Left cardiac atrium (tissue), 4 donors: Measurements from ENCODE around the gene CTSS. TPM values are rescaled to one million over a fixed set of nuclear protein-coding genes. Genes with fewer than 3 reads are reported as not detected.
"Not testable (repeated sequence)": the region's sequence is repeated elsewhere in the genome, so short reads cannot be mapped to it uniquely, and the experiment has no call there.

ENCODE experiments used
- ATAC-seq, 2 donors: fragments of 200-7000 bp; cut with Tn5 transposase; one replicate each; pipeline ENCODE4 v1.9.1; 2020; ENCODE audit warnings: mild to moderate bottlenecking in 2 of 2, moderate library complexity in 2 of 2
- DNase-seq: peaks from one replicate; pipeline ENCODE4 v3.0.0-alpha.2; 2020
- intact Hi-C, 2 donors: fragments of 100-400 bp; cut with DNase I; formaldehyde crosslinking; loops; one replicate each; pipeline versions ENCODE4 v1.14.1 to v1.15.1; 2022 to 2023
- long read RNA-seq: library from polyadenylated mRNA; unstranded; transcript quantifications from one replicate; pipeline ENCODE4 v2.0.0, GENCODE V29; 2021
- total RNA-seq, 2 donors: library from RNA; stranded (reverse); fragmentation: NEBNext Ultra II Directional; extraction: Animal tissue kit (Norgen Biotek cat#: 25700); gene quantifications; one replicate each; pipeline ENCODE4 v1.2.1, GENCODE V29; 2021
- donor health status: DM: no; HTN: yes; CAD: no.
- donor health status: DM: no; HTN: yes; CAD: no; lungs with severe emphysema.
- donor health status: DM: yes; HTN: yes; CAD: no.
- donor health status: Dilated cardiomyopathy.

CTSS gene
- 10 to 100 TPM; 42.2 to 77.4 TPM for total RNA-seq
- long read RNA-seq, full-length matches to known transcripts, result 19 of 23 reads
- long read RNA-seq, partial matches to known transcripts, result 0 of 23 reads
- long read RNA-seq, other reads (novel, unspliced or antisense), result 4 of 23 reads

- no peak for DNase-seq
- ATAC-seq, result peak; percentile 47 to 72
- intact Hi-C loops, result no loop called here
These were observed at the start of gene CTSS for GRCh38 chr1:150765296-150765976. TSS of gene CTSS (minus strand) at chr1:150765778. CDS start at chr1:150764763, 1,015 bp downstream.

GRCh38 chr1:150813028-150813707, 47.6 kb upstream of the CTSS start:
- DNase-seq (peak; percentile 47), ATAC-seq (peak; percentile 71 to 80)
- intact Hi-C loops, result loop anchor here in 1 of 2 donors (10.0 kb wide), 1 partner anchor 248 kb away; no protein-coding TSS in a partner anchor

DNA sequence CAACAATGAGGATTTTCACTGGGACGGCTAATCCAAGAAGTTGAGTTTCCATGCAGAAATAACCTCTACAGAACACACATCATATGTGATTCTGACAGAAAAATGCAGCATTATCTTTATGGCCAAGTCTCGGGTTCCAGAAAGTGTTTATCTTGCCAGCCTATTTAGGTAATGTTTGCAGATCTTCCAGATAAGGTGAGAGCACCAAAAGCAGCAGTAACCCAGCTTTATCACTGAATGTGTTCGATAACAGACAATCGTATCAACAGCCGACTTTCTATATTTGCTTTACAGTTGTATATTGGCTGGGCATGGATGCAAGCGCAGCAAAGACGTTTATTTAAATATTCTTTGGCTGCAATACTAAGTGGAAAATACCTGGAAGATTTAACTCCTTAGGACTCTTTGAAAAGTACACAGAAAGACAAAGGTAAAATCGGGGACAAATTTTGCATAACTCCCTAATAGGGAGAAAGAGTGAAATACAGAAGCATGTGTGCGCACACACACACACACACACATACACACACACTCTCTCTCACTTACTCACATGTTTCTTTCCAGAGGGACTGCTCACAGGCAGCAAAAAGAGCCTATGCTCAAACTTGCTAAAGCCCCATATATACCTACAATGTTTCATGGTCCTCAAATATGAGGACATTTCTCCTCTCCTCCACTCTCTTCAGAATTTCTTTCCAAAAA, 45.5 kb upstream of the CTSS start:
- ATAC-seq, result no peak
- intact Hi-C loops, result loop anchor here in 1 of 2 donors (10.0 kb wide), 1 partner anchor 246 kb away; no protein-coding TSS in a partner anchor
- no peak for DNase-seq

DNA sequence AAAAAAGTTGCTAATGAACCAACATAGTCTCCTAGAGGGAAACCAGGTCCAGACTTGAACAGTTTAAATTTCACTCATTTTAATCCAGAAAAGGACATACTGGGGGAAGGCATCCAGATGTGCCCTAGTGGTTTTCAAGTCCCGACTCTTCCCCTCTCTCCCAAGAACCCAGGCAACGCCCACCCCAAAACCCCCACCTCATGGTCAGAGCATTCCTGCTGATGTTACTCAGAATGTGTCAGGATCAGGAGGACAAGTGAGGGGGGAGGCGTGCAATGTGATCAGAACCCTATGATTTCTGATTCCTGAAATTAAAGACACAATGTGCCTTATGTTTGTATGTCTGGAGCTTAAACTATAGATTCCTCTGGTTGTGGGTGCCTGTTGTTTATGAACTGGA, 44.1 kb upstream of the CTSS start:
- DNase-seq (no peak), ATAC-seq (no peak)
- intact Hi-C loops, result loop anchor here in 1 of 2 donors (10.0 kb wide), 1 partner anchor 245 kb away; no protein-coding TSS in a partner anchor

DNA sequence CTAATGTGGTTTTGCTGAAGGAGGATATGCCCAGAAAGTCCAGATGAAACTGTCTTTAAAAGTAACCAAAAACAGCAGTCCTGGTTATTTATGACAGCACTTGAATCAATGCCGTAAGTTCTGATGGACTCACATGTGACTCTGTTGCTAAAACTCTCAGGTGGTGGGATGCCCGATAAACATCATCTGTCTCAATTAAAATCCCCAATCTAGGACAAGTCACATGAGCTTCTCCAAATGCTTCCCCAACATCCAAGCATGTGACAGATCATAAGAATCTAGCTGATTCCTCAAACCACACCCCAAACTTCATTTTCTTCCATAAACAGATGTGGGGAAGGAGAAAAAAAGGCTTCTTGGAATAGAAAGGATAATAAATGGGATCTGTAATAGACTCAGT, 43.3 kb upstream of the CTSS start:
- intact Hi-C loops, result no loop called here
- ATAC-seq, result no peak
- no peak for DNase-seq

DNA sequence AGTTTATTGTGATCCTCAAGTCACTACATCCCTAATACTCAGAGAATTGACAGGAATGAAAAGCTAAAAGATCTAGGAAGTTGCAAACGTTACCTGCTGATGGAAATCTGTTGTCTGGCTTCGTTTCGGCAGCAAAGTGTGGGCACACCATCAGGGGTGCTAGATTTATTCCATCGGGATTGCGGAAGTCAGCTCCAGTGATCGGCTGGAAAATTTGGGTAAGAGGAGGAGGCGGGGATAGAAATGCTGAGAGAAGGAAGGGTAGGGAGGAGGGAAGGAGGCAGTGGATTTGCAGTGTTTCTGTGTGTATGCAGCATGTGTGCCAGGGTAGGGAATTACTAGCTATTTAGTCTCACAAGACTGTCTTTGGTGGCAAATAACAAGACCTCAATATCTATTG, 42.5 kb upstream of the CTSS start, which contains the start of gene CTSK:
CTSK (minus strand) TSS at position 140 of the 400 bp plus-strand sequence. CDS start 1,455 bp downstream, outside the sequence.
- intact Hi-C loops, result no loop called here
- ATAC-seq (peak; percentile 38 to 64), DNase-seq (no peak)

DNA sequence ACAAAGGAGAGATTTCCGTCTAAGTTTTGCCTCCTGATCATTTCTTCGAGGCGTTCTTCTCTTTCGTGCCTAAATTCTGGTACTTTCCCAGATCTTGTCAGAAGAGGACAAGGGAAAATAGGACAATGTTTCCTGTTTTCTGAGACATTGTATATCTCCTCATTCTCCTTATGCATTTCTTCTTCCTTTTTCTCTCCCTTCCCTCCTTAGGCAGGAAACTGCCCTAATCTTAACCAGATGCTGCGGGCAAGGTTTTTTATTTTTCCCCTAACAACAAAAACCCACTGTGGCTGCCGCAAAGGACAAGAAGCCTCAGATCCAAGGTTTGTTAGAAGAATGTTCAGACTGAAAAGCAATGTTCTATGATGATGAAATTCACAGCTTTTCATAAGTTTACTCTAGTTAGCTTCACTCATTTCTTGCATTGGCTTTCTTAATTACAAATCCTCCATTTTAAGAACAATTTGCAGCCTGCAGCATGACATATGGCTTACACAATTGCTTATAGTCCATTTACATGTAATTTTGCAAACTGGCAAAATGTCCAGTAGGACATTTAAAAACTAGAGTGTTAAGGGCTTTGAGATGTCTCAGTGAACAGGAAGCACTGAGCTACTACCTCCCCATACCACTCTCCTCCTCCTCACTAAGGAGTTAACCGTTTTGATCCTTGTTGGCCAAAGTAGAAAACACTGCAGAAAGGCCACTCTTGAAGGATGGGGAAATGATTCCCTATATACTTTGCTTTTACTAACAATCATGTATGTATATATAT, 41.9 kb upstream of the CTSS start:
- DNase-seq (no peak), ATAC-seq (peak in 1 of 2 donors; percentile 32)
- intact Hi-C loops, result no loop called here

GRCh38 chr1:150805899-150806298, 40.3 kb upstream of the CTSS start:
- DNase-seq, result no peak
- no peak for ATAC-seq
- intact Hi-C loops, result no loop called here

GRCh38 chr1:150804671-150805070, 39.1 kb upstream of the CTSS start:
- ATAC-seq (no peak), DNase-seq (no peak)
- intact Hi-C loops, result no loop called here

DNA sequence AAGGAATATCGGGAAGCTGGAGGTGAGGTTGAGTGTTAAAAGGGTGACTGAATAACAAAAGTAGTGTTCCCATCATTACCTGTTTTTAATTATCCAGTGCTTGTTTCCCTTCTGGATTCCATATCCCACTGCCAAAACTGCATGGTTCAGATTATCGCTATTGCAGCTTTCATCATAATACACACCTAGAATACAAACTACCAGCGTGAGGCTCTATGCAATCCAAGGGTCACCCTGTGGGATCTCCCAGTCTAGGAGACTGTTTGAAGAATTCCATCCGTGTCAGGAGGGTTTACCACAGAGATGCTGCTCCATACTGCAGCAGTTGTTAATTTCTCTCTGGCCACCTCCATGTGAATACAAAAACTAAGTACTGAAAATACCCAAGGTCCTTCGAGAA, 33.5 kb upstream of the CTSS start:
- DNase-seq (no peak), ATAC-seq (no peak)
- intact Hi-C loops, result loop anchor here in 1 of 2 donors (10.0 kb wide), 1 partner anchor 106 kb away; no protein-coding TSS in a partner anchor

DNA sequence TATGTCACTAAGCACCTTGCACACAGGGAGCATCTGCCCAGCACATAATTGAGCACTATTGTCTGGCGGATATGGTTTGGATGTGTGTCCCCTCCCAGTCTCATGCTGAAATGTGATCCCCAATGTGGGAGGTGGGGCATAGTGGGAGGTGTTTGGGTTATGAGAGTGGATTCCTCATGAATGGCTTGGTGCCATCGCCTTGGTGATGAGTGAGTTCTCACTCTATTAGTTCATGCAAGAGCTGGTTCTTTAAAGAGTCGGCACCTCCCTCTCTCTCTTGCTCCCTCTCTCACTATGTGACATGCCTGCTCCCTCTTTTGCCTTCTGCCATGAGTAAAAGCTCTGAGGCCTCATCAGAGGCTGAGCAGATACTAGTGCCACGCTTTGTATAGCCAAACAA, 32.9 kb upstream of the CTSS start:
- no peak for DNase-seq
- intact Hi-C loops, result loop anchor here in 1 of 2 donors (10.0 kb wide), 1 partner anchor 106 kb away; no protein-coding TSS in a partner anchor
- no peak for ATAC-seq

DNA sequence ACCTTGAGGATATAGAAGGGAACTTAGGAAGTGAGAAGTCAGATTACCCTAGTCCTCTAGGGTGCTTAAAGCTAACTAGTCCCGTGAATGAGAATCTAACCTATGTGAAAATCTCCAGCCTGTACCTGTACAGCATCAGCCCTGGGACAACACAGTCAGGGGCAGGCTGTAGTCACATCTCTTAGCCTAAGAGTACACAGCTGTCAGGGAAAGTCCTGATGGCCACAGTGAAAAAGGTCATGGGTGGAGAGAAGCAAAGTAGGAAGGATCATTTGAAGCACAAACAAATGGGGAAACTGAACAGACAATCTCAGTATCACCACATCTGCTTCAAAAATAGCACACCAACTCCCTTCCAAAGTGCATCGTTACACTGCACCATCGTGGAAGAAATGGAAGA, 30.8 kb upstream of the CTSS start:
- DNase-seq, result no peak
- no peak for ATAC-seq
- intact Hi-C loops, result loop anchor here in 1 of 2 donors (10.0 kb wide), 1 partner anchor 108 kb away; no protein-coding TSS in a partner anchor

- intact Hi-C loops, result loop anchor here in 1 of 2 donors (10.0 kb wide), 1 partner anchor 111 kb away; no protein-coding TSS in a partner anchor
- not testable (repeated sequence) for ATAC-seq, DNase-seq
These were observed 28.2 kb upstream of the CTSS start for GRCh38 chr1:150793778-150794177.

DNA sequence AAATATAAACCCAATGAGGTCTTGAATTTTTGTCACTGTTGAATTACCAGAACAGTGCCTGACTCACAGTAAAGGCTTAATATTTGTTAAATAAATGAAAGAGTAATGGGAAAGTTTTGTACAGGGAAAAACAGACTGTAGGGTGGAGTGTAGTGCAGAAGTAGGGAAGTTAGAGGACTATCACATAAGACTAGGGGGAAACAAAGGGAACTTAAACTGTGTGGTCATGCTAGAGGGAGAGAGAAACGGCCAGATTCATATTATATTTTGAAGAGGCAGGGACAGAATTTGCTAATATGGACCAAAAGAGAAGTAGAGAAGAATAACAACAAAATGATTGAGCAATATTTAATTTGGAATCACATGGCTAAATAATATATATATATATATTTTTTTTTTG, 27.6 kb upstream of the CTSS start:
- intact Hi-C loops, result loop anchor here in 1 of 2 donors (10.0 kb wide), 1 partner anchor 112 kb away; no protein-coding TSS in a partner anchor
- DNase-seq, result no peak
- ATAC-seq, result no peak

DNA sequence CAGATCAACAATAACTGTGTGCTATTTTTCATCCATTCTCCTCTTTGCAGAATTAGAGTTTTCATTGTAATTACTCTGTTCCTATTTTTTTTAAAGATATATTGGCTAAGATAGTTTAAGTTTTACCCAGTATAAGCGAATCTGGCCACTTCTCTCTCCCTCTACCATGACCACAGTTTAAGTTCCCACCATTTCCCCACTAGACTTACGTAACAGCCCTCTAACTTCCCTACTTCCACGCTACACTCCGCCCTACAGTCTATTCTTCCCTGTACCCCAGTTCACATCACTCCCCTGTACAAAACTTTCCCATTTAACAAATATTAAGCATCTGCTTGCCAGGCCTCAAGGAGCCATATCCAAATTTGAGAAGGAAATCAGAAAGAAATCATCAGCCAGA, 26.0 kb upstream of the CTSS start:
- intact Hi-C loops, result loop anchor here in 1 of 2 donors (10.0 kb wide), 1 partner anchor 113 kb away; no protein-coding TSS in a partner anchor
- peak in 1 of 2 donors; percentile 67 for ATAC-seq
- no peak for DNase-seq

DNA sequence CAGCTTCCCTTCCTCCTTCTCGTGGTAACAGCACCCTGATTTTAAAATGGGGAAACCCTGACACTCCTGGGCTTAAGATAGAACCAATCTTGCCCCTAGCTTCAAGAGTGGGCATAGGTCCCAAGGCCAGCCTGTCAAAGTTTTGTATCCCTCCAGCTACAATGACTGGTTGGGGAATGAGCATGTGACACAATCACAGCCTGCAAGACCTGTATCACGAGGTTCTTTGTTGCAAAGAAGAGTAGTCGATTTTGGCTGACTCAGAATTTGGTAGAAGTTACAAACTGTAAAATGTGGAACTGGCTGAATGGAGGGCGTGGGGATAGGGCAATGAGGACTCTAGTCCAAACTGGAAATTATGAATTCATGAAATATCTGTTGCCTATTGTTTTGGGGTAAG, 23.8 kb upstream of the CTSS start:
- DNase-seq (no peak), ATAC-seq (peak; percentile 41 to 54)
- intact Hi-C loops, result no loop called here

DNA sequence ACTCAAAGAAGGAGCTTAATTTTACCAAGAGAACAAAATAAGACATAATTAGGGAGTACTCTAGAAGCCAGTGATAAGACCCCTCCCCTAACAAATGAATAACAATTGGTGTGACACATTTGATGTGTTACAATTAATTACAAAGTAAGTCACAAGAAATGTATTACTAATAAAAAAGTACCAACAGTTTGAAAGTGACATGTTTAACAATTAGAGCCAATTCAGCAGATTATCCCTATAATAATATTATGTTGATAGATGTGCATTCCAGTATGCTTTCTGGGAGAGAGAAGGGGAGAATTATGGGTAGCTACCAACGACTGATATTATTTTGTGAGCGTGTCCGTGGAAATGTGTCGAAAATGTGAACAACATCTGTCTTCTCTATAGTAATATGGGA, 23.4 kb upstream of the CTSS start:
- DNase-seq (no peak), ATAC-seq (no peak)
- intact Hi-C loops, result no loop called here

- ATAC-seq (no peak), DNase-seq (no peak)
- intact Hi-C loops, result no loop called here
These were observed 21.9 kb upstream of the CTSS start for GRCh38 chr1:150787455-150787854.
